Stimulated activated CD4-positive, alpha-beta T cell treated with anti-CD3 and anti-CD28 coated beads, Interleukin-1b, Interleukin-23, amount 100 ng/mL, for 24 hours (primary cell): ENCODE results near the gene UBAC1.

ENCODE experiments used
- DNase-seq, 4 experiments: peaks; one replicate each; pipeline ENCODE4 v3.0.0-alpha.2; 2020; ENCODE audit warnings: low read depth in 4 of 4, low spot score in 1 of 4

Gene UBAC1

GRCh38 chr9:135993765-135994500 is 32.8 kb upstream of the UBAC1 start:
- DNase-seq = no peak

GRCh38 chr9:135993409-135993742 is 32.2 kb upstream of the UBAC1 start:
- DNase-seq = no peak

GRCh38 chr9:135992486-135993408 is 31.6 kb upstream of the UBAC1 start:
- DNase-seq = no peak

GRCh38 chr9:135991771-135992170 is 30.6 kb upstream of the UBAC1 start:
- no peak for DNase-seq

GRCh38 chr9:135990468-135991429 is 29.6 kb upstream of the UBAC1 start:
- DNase-seq = peak in 1 of 4 experiments; percentile 24

- DNase-seq = no peak
Observed at GRCh38 chr9:135989722-135990467, 28.7 kb upstream of the UBAC1 start.

- DNase-seq = no peak
Observed at GRCh38 chr9:135989157-135989556, 28.0 kb upstream of the UBAC1 start.

GRCh38 chr9:135988493-135988892 is 27.3 kb upstream of the UBAC1 start:
- no peak for DNase-seq

GRCh38 chr9:135987838-135988404 is 26.7 kb upstream of the UBAC1 start:
- no peak for DNase-seq

- no peak for DNase-seq
Observed at GRCh38 chr9:135986605-135987004, 25.4 kb upstream of the UBAC1 start.

- no peak for DNase-seq
Observed at GRCh38 chr9:135985889-135986288, 24.7 kb upstream of the UBAC1 start.

- no peak for DNase-seq
Observed at GRCh38 chr9:135985459-135985774, 24.2 kb upstream of the UBAC1 start.

- DNase-seq = no peak
Observed at GRCh38 chr9:135984072-135984710, 23.0 kb upstream of the UBAC1 start.

- no peak for DNase-seq
Observed at GRCh38 chr9:135983208-135984071, 22.3 kb upstream of the UBAC1 start.

GRCh38 chr9:135982499-135983207 is 21.5 kb upstream of the UBAC1 start:
- no peak for DNase-seq

GRCh38 chr9:135980926-135981630 is 19.9 kb upstream of the UBAC1 start:
- DNase-seq = no peak

- no peak for DNase-seq
Observed at GRCh38 chr9:135979547-135980166, 18.5 kb upstream of the UBAC1 start.
